Islet precursor cell (in vitro differentiated cells): Measurements from ENCODE around the gene ALG14.

Experiments
- DNase-seq: peaks from one replicate; pipeline ENCODE4 v3.0.0-alpha.2; 2018

ALG14 gene

GRCh38 chr1:94979656-94980581 lies 92.8 kb downstream of the ALG14 start:
- DNase-seq, result no peak

GRCh38 chr1:94979131-94979530 lies 93.6 kb downstream of the ALG14 start:
- DNase-seq, result no peak

- no peak for DNase-seq
Measured at GRCh38 chr1:94978401-94978800, 94.3 kb downstream of the ALG14 start.

- DNase-seq, result no peak
Measured at GRCh38 chr1:94976971-94977548, 95.7 kb downstream of the ALG14 start.

GRCh38 chr1:94974824-94975223 lies 97.9 kb downstream of the ALG14 start:
- peak; percentile 73 for DNase-seq

- DNase-seq, result no peak
Measured at GRCh38 chr1:94974241-94974640, 98.5 kb downstream of the ALG14 start.

GRCh38 chr1:94973309-94973922 lies 99.3 kb downstream of the ALG14 start:
- no peak for DNase-seq

GRCh38 chr1:94971491-94971924 lies 101.2 kb downstream of the ALG14 start:
- no peak for DNase-seq

GRCh38 chr1:94970783-94971182 lies 102.0 kb downstream of the ALG14 start:
- no peak for DNase-seq

- no peak for DNase-seq
Measured at GRCh38 chr1:94969137-94969536, 103.6 kb downstream of the ALG14 start.

GRCh38 chr1:94966033-94966432 lies 106.7 kb downstream of the ALG14 start:
- no peak for DNase-seq

GRCh38 chr1:94963864-94964263 lies 108.9 kb downstream of the ALG14 start:
- DNase-seq, result no peak

GRCh38 chr1:94962409-94963265 lies 110.1 kb downstream of the ALG14 start:
- DNase-seq, result no peak

- DNase-seq, result no peak
Measured at GRCh38 chr1:94961988-94962387, 110.8 kb downstream of the ALG14 start.

- no peak for DNase-seq
Measured at GRCh38 chr1:94961582-94961981, 111.2 kb downstream of the ALG14 start.

GRCh38 chr1:94958081-94958480 lies 114.7 kb downstream of the ALG14 start:
- DNase-seq, result no peak

- peak; percentile 59 for DNase-seq
Measured at GRCh38 chr1:94955767-94956632, 116.8 kb downstream of the ALG14 start.

GRCh38 chr1:94954263-94955220 lies 118.2 kb downstream of the ALG14 start:
- peak; percentile 63 for DNase-seq

GRCh38 chr1:94953746-94954145 lies 119.0 kb downstream of the ALG14 start:
- DNase-seq, result no peak

GRCh38 chr1:94953107-94953506 lies 119.6 kb downstream of the ALG14 start:
- DNase-seq, result no peak

GRCh38 chr1:94952539-94952938 lies 120.2 kb downstream of the ALG14 start:
- no peak for DNase-seq
